Dendritic cell treated with granulocyte-macrophage colony-stimulating factor and Interleukin-4, amounts not matched to agents 40 ng/mL and 50 ng/mL, for 4 days (primary cell): ENCODE measurements around the gene TNP1.

Experiments
- H3K27ac Mint-ChIP-seq: one replicate; pipeline ENCODE4 v1.8.0; 2022; ENCODE audit warnings: mild to moderate bottlenecking, mixed read lengths
- H3K27me3 Mint-ChIP-seq: one replicate; pipeline ENCODE4 v1.8.0; 2022; ENCODE audit warnings: mild to moderate bottlenecking, mixed read lengths
- H3K36me3 Mint-ChIP-seq: one replicate; pipeline ENCODE4 v1.8.0; 2022; ENCODE audit warnings: low read depth, mixed read lengths
- H3K4me1 Mint-ChIP-seq: one replicate; pipeline ENCODE4 v1.8.0; 2022; ENCODE audit warnings: low read depth, mixed read lengths
- H3K4me3 Mint-ChIP-seq: one replicate; pipeline ENCODE4 v1.8.0; 2022; ENCODE audit warnings: mild to moderate bottlenecking, moderate library complexity, mixed read lengths
- H3K9me3 Mint-ChIP-seq: one replicate; pipeline ENCODE4 v1.8.0; 2022; ENCODE audit warnings: mixed read lengths
- intact Hi-C: fragments of 100-400 bp; cut with micrococcal nuclease; formaldehyde crosslinking; loops from one replicate; pipeline ENCODE4 v1.15.0; 2022

TNP1 gene

DNA sequence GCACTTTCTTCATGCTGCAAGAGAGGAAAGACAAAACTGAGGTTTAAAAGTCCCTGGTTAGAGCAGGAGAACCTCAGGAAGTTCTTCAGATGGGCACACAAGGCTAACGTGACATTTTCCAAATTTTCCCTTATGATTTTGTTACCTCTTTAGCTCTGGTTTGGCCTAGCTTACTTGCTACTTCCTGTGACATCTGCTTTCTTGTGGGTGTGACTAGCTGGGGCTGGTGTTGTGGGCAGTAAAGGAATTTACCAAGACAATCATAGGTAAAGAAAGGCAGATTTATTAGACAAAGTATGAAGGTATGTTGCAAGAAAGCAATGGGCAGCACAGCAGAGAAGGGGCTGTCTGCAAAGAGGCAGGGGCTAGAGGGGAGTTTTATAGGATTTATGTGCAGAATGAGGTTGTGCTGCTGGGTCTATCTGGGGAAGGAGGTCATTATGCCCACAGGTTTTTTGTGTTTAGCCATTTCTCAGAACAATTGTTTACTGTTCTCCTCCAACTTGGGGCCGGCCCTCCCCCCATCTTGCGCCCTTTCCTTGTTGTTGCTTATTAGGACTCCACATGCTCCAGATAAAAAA, 6.7 kb upstream of the TNP1 start:
- no peak overlapping the region for H3K27ac Mint-ChIP-seq
- no peak overlapping the region for H3K4me3 Mint-ChIP-seq
- H3K27me3 Mint-ChIP-seq, result peaks cover 4% of the 10 kb centered on the region
- no peaks in the 10 kb centered on the region for H3K36me3 Mint-ChIP-seq
- intact Hi-C loops, result no loop called here
- peaks cover 4% of the 10 kb centered on the region for H3K4me1 Mint-ChIP-seq
- no peaks in the 10 kb centered on the region for H3K9me3 Mint-ChIP-seq

DNA sequence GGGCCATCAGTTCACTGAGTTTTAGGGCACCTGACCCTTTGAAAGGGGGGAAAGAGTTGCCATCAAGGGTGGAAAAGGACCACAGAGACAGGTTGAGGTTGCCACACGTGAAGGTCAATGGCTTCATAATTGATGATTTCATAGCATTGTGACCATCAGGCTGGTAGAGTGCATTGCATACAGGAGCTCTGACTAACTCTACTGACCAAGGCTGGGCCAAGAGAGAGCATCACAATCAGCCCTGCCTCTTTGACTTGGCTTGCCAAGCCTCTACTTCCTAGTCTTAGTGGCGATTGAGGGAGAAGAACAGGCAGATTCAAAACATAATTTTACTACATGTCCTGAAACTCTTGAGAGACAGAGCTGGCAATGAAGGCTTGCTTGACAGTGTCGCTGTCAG, 5.8 kb upstream of the TNP1 start:
- Mint-ChIP-seq H3K36me3 (no peaks in the 10 kb centered on the region), H3K27ac (no peak overlapping the region), H3K27me3 (peaks cover 11% of the 10 kb centered on the region), H3K9me3 (no peaks in the 10 kb centered on the region), H3K4me1 (peaks cover 4% of the 10 kb centered on the region), H3K4me3 (no peak overlapping the region)
- intact Hi-C loops, result no loop called here

DNA sequence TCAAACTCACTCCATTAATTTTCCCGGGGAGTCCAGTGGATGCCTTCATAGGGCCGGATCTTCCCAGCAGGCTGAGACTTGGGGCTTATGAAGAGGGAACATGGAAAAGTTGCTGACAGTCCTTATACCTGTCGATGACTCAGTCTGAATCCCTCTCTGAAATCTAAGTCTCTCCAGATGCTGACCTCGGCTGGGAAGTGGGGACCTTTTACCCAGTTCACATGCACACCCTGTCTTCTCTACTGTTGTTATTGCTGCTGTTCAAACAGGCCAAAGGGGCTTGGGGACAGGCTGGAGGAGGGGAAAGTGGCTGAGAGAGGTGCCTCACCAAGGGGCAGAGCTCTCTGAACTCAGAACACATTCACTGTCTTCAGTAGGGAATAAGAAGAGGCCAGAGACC, 4.1 kb upstream of the TNP1 start:
- no peaks in the 10 kb centered on the region for H3K9me3 Mint-ChIP-seq
- no peak overlapping the region for H3K4me3 Mint-ChIP-seq
- intact Hi-C loops, result no loop called here
- peaks cover 4% of the 10 kb centered on the region for H3K4me1 Mint-ChIP-seq
- no peak overlapping the region for H3K27ac Mint-ChIP-seq
- peaks cover 13% of the 10 kb centered on the region for H3K27me3 Mint-ChIP-seq
- no peaks in the 10 kb centered on the region for H3K36me3 Mint-ChIP-seq

DNA sequence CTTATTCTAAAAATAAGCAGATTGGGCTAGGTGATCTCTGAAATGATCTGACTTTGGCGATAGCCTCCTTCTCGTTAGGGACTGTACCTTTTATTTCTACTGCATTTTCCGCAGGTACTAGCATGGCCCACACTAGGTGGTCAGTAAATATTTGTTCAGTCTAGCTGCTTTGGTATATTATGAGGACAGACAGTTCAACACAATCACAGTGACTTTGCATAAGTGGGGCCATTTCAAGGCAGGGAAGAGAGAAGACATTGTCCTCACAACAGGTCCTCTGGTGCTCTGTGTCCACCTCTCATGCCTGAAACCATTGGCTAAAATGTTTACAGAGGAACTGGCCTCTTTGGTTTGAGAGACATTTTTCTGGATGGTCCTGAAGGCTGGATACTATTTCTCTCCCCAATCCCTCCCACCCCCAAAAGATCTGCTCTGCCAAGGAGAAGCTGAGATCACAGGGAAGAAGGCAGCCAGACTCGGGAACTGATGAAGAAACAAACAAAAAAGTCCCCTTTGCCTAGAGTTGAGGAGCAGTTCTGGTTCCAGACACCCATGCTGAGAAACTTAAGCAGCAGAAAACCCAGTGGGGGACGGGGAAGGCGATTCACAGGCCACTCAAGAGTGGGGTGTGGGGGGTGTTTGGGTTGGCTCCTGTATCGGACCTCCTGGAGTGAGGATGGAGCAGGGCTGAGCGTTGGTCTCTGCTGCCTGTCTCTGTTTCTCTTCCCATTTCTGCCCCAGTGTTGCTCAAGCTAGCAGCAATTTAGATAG, 2.9 kb upstream of the TNP1 start:
- Mint-ChIP-seq H3K27me3 (peaks cover 11% of the 10 kb centered on the region), H3K36me3 (no peaks in the 10 kb centered on the region), H3K4me1 (peaks cover 13% of the 10 kb centered on the region), H3K9me3 (no peaks in the 10 kb centered on the region), H3K27ac (no peak overlapping the region), H3K4me3 (no peak overlapping the region)
- intact Hi-C loops, result no loop called here

DNA sequence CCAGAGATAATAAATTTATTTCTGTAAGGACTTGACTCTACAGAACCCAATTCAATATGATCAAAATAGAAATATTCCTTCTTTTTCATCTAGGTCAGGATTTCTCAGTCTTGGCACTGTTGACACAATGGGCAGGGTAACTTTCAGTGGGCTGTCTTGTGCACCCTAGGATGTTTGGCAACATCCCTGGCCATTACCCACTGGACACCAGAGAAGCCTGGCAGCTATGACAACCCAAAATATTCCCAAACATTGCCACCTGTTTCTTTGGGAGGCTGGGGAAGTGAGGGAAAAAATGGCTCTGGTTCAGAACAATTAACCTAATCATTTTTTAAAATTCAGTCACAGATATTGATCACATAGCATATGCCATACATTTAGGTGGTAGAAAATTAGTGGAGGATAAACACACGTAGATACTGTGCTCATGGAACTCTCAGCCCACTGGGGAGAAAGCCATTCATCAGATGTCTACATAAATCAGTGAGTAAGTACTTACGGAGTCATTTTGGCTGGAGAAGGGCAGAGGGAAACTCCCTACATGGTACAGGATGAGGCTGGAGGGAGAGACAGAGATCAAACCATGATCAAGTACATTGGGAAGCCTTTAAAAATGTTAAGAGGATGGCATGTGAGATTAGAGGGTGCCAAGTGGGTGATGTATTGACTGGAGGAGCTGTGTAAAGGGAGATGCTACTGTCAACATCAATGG, 718 bp upstream of the TNP1 start:
- H3K4me3 Mint-ChIP-seq, result no peak overlapping the region
- no peaks in the 10 kb centered on the region for H3K9me3 Mint-ChIP-seq
- H3K36me3 Mint-ChIP-seq, result no peaks in the 10 kb centered on the region
- peaks cover 11% of the 10 kb centered on the region for H3K27me3 Mint-ChIP-seq
- peaks cover 23% of the 10 kb centered on the region for H3K4me1 Mint-ChIP-seq
- intact Hi-C loops, result no loop called here
- H3K27ac Mint-ChIP-seq, result no peak overlapping the region

DNA sequence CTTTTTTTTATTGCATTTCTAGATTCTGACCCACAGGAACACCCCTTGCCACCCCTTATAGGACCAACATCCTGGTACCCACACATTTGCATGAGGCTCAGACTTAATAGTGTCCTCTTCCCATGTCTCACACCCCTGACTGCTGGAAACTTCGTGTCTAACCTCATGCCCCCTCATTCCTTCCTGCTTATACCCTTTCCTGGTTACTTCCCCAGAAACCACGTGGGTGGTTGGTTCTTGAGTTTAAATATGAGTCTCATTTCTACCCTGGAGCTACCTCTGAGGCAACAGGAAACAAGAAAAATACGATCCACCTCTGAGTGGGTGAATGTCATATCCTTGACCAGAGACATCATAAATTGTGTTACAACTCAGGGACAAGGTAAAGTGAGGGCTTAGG, 1.6 kb downstream of the TNP1 start:
- H3K27ac Mint-ChIP-seq, result no peak overlapping the region
- H3K4me1 Mint-ChIP-seq, result peaks cover 30% of the 10 kb centered on the region
- H3K4me3 Mint-ChIP-seq, result no peak overlapping the region
- peaks cover 11% of the 10 kb centered on the region for H3K27me3 Mint-ChIP-seq
- intact Hi-C loops, result no loop called here
- H3K36me3 Mint-ChIP-seq, result no peaks in the 10 kb centered on the region
- no peaks in the 10 kb centered on the region for H3K9me3 Mint-ChIP-seq

DNA sequence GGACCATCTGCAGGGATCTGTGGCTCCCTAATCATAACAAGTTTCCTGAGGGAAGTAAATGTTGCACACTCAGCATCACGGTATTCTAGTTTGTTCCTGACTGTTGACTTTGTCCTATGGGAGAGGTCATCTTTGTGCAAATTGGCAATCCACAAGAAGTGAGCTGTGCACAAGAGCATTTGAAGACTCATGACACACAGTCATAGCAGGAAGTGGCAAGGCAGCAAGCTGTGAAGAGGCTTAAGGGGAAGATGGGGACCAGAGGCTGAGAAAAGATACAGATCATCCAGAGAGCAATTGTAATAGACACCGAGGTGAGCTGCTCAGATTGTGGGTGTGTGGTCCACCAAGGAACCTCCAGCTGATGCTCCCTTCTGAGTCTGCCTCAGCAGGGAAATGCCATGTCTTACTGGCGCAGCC, 2.7 kb downstream of the TNP1 start:
- Mint-ChIP-seq H3K9me3 (no peaks in the 10 kb centered on the region), H3K36me3 (no peaks in the 10 kb centered on the region), H3K4me3 (no peak overlapping the region), H3K27me3 (peaks cover 11% of the 10 kb centered on the region), H3K4me1 (peaks cover 30% of the 10 kb centered on the region), H3K27ac (no peak overlapping the region)
- intact Hi-C loops, result no loop called here

DNA sequence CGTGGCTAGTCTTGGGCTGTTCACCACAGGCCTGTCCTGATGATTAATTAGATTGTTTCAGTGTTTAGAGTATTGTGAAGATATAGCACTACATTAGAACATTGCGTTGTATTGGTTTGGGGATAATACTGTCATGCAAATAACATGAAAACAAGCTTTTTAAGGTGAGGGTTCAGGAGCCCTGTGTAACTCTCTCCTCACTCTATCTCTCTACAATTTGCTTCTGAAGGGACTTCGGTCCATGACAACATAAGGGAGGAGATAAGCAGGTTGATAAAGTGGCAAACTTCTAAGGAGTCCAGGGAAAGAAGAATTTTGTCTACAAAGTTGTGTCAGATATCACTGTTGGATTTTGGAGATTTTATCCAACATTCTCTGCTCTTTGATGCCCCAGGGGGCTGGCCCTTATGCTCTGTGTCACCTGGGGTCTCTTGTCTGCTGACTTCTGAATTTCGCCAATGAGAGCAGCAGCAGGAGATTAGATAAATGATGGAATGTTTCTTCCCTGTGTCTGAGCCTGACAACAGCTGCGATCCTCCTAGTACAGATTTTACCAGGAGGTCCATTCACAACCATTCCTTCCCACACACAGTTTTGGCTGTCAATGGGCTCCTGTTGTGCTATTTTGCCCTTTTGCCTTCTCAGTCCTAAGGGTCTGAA, 3.3 kb downstream of the TNP1 start:
- intact Hi-C loops, result no loop called here
- Mint-ChIP-seq H3K36me3 (no peaks in the 10 kb centered on the region), H3K4me3 (no peak overlapping the region), H3K27ac (no peak overlapping the region), H3K27me3 (peaks cover 8% of the 10 kb centered on the region), H3K9me3 (no peaks in the 10 kb centered on the region), H3K4me1 (peaks cover 30% of the 10 kb centered on the region)

DNA sequence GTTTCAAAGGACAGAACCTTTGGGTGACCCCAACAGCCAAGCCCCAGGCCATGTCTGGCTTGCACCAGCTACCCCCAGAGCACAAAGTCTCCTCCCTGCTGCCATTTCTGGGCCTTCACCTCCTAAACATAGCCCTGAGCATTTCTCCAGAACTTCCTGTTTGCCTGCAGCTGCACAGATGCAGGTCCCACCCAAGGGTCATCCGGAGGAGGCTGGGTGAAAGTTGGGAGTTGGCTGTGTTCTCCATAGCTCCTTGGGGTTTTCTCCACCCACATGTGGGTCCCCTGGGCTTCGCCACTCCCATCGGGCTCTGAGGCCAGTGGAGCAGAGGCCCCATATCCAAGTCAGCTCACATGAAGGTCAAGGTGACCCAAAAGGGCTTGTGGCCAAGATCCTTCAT, 4.3 kb downstream of the TNP1 start:
- Mint-ChIP-seq H3K27me3 (peaks cover 1% of the 10 kb centered on the region), H3K9me3 (no peaks in the 10 kb centered on the region), H3K36me3 (no peaks in the 10 kb centered on the region), H3K27ac (no peak overlapping the region), H3K4me1 (peaks cover 30% of the 10 kb centered on the region), H3K4me3 (no peak overlapping the region)
- intact Hi-C loops, result no loop called here

DNA sequence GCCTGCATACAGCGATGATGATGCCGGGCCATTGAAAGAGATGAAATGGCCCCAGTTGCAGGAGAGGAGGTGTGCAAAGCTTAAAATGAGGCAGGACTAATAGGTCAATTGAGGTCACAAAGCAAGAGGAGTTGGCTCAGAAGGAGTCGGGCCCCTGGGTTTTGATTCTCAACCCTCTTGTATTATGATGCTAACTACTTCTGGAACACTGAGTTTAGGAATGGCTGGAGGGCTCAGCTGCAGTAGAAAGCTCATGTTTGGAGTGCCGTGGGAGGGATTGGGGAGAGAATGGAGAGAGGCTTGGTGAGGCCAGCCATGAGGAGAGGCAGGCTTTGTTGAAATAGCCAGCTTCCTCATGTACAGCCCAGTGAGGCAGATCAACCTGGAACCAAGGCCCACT, 4.8 kb downstream of the TNP1 start:
- no peak overlapping the region for H3K4me3 Mint-ChIP-seq
- H3K9me3 Mint-ChIP-seq, result no peaks in the 10 kb centered on the region
- H3K4me1 Mint-ChIP-seq, result peaks cover 30% of the 10 kb centered on the region
- H3K27ac Mint-ChIP-seq, result no peak overlapping the region
- peaks cover 1% of the 10 kb centered on the region for H3K27me3 Mint-ChIP-seq
- H3K36me3 Mint-ChIP-seq, result no peaks in the 10 kb centered on the region
- intact Hi-C loops, result no loop called here

DNA sequence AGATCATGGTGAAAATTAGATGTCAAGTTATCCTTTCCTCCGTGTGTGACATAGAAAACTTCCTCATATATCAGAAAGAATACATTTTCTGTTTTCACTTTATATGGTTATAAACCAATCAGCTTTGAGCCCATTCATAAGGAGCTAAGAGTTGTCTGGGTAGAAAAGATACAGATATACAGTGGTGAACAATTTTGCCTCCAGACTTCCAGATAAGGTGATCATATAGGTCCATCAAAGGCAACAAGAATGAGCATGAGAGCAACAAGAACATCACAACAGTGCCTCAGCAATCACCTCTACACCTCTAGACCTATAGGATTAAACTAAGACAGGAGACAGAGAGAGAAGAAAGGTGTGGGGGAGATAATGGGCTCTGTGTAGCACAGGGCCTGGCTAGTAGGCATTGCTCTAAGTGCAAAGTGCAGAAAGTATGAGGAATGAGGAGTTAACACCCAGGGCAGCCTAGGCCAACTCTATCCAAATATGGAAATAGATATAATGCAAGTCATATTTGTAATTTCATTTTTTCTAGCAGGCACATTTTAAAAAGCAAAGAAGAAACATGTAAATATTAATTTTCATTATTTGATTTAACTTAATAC, 8.3 kb downstream of the TNP1 start:
- Mint-ChIP-seq H3K4me1 (peaks cover 12% of the 10 kb centered on the region), H3K4me3 (no peak overlapping the region), H3K27me3 (no peaks in the 10 kb centered on the region), H3K9me3 (no peaks in the 10 kb centered on the region), H3K27ac (no peak overlapping the region), H3K36me3 (no peaks in the 10 kb centered on the region)
- intact Hi-C loops, result no loop called here

DNA sequence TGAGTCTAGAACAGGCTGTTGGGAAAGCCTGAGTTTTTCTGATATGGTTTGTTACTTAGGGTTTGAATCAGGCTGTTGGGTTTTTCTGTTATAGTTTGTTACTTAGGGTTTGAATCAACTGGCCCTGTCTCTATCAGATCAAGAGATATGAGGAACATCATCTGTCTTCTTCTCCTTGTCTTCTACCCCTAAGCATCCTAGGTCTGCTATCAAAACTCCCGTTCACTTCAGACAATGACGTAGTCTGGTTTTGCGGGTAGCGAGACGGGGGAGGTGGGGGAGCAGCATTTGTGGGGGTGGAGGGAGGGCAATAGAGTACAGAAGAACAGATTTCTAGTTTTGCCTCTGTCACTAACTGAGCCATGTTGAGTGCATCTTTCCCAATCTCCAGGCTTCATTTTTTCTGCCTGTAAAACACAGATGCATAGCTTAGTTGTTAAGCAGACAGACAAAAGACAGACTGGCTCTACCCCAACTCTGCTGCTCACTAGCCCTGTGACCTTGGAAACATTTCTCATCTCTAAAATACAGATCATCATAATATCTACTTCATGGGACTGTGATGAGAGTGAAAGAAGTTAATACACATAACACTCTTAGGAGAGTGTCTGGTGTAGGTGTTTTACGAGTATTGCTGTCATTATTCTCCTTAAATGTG, 9.1 kb downstream of the TNP1 start:
- H3K36me3 Mint-ChIP-seq, result no peaks in the 10 kb centered on the region
- intact Hi-C loops, result no loop called here
- H3K27me3 Mint-ChIP-seq, result no peaks in the 10 kb centered on the region
- H3K9me3 Mint-ChIP-seq, result no peaks in the 10 kb centered on the region
- H3K27ac Mint-ChIP-seq, result no peak overlapping the region
- peaks cover 9% of the 10 kb centered on the region for H3K4me1 Mint-ChIP-seq
- H3K4me3 Mint-ChIP-seq, result no peak overlapping the region

DNA sequence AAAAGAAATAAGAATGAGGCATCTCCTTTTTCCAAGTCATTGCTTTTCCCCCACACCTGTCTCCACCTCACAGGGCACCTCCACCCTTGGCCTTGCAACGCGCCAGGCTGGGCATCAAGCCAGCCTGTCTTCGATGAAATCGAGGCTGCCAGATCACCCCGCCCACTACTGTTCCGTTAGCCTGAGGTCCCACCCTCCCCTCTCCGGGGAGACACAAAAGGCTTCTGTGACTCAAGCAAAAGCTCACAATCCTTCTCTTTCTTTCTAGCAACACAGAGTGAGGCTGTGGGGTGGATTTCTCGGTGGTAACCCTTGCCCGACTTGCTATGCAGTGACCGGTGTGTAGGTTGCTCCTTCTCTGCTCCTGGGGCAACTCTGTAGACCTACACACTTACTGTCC, 9.9 kb downstream of the TNP1 start:
- Mint-ChIP-seq H3K27me3 (no peaks in the 10 kb centered on the region), H3K4me1 (peaks cover 1% of the 10 kb centered on the region), H3K9me3 (no peaks in the 10 kb centered on the region), H3K4me3 (no peak overlapping the region), H3K36me3 (no peaks in the 10 kb centered on the region), H3K27ac (no peak overlapping the region)
- intact Hi-C loops, result no loop called here
